Measurements from ENCODE around the gene TEPSIN.

DNA sequence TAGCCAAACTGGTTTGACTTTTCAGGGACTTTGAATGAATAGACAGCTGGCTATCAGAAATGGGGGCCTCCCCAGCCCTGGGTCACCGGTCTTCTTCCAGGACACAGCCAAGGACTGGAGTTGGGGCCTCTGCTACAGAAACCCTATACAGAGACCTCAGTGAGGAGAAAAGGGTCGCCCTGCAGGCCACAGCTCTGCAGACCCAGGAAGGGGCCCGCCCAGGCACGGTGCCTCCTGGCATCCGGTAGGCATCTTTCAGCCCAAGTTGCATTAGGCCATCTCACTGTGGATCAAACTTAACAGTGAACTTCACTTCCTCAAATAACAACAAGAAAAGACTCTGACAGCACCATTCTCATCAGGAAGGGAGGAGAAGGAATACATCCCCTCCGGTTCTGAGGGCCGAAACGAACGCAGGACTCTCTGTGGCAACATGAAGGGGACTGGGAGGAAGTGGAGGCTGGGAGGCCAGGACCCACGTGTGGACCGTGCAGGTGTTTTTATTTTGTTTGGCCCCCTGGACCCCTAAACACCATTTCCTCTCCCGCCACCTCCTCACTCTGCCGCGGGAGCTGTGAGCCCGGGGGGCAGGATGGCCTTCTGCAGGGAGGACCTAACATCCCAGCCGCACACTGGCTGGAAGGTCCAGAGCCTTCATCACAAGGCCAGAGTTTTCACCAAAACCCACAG is 49.0 kb upstream of the TEPSIN start:
- TF ChIP-seq CTCF (IDR thresholded peaks at IDR 0.05) (no peak), POLR2A (IDR thresholded peaks at IDR 0.05) (no peak), POLR2AphosphoS5 (IDR thresholded peaks at IDR 0.05) (no peak)

Data from upper lobe of left lung (tissue), 4 donors.